H1 (cell line): ENCODE measurements around the gene KCNJ18. TPM values are rescaled to one million over a fixed set of nuclear protein-coding genes. Genes with fewer than 3 reads are reported as not detected.
"Not testable (repeated sequence)": the region's sequence is repeated elsewhere in the genome, so short reads cannot be mapped to it uniquely, and the experiment has no call there.

ENCODE experiments used
- CTCF ChIA-PET: fragments of 300-600 bp; sonication (Branson Sonifier 250); formaldehyde crosslinking; loops from one replicate; lab custom pipeline; 2021; ENCODE audit not compliant: partially characterized antibody; lab: Charles Lee
- POLR2A ChIA-PET: fragments of 300-600 bp; sonication (Branson Sonifier 250); formaldehyde crosslinking; loops from one replicate; lab custom pipeline; 2021; ENCODE audit warnings: inconsistent platforms; ENCODE audit not compliant: partially characterized antibody; lab: Charles Lee
- DNase-seq, 2 experiments: peaks; one replicate each; pipeline versions ENCODE4 v3.0.0 to v3.0.0-alpha.2; 2010 to 2022; ENCODE audit warnings: low spot score in 2 of 2, low read depth in 1 of 2, mixed read lengths in 1 of 2
- FAIRE-seq: peaks from 2 replicates; lab custom pipeline; 2011; peaks lifted over from hg19 to GRCh38; lab: Jason Lieb, UNC
- H2AFZ ChIP-seq: 2 replicates; pipeline ENCODE4 v1.8.1; 2012; ENCODE audit warnings: low read length, inconsistent platforms
- H2AK5ac ChIP-seq: 2 replicates; pipeline ENCODE4 v1.6.1; 2013; ENCODE audit warnings: low read depth, low read length
- H2BK120ac ChIP-seq: replicated peaks from 2 replicates; pipeline ENCODE3; 2013; ENCODE audit warnings: low read depth, low read length, inconsistent platforms
- H2BK12ac ChIP-seq: 2 replicates; pipeline ENCODE4 v1.6.1; 2013; ENCODE audit warnings: low read depth, low read length
- H2BK15ac ChIP-seq: 2 replicates; pipeline ENCODE4 v1.6.1; 2013; ENCODE audit warnings: low read length
- H2BK20ac ChIP-seq: 2 replicates; pipeline ENCODE4 v1.6.1; 2013; ENCODE audit warnings: low read length
- H2BK5ac ChIP-seq: 2 replicates; pipeline ENCODE4 v1.6.1; 2013; ENCODE audit warnings: low read depth, low read length
- H3K14ac ChIP-seq: 2 replicates; pipeline ENCODE4 v1.6.1; 2013; ENCODE audit warnings: inconsistent platforms; ENCODE audit not compliant: insufficient read length
- H3K18ac ChIP-seq: 2 replicates; pipeline ENCODE4 v1.6.1; 2013; ENCODE audit warnings: low read length; ENCODE audit errors: extremely low read depth
- H3K23ac ChIP-seq: 2 replicates; pipeline ENCODE4 v1.6.1; 2013; ENCODE audit warnings: inconsistent platforms; ENCODE audit not compliant: insufficient read length
- H3K23me2 ChIP-seq: 2 replicates; pipeline ENCODE4 v1.6.1; 2013; ENCODE audit warnings: low read depth, low read length
- H3K27ac ChIP-seq: 2 replicates; pipeline ENCODE4 v1.6.1; 2011; ENCODE audit warnings: low read depth, low read length, inconsistent platforms
- H3K27me3 ChIP-seq, 4 experiments: replicated peaks in 1 of 4; 1 replicate in 1 of 4; 2 replicates in 3 of 4; pipeline versions ENCODE4 v1.6.1 to v1.8.1; 2011 to 2013; ENCODE audit warnings: low read length in 3 of 4, mild to moderate bottlenecking in 3 of 4, inconsistent platforms in 2 of 4, mixed read lengths in 2 of 4, moderate library complexity in 1 of 4; ENCODE audit not compliant: control insufficient read depth in 3 of 4, insufficient read depth in 3 of 4; ENCODE audit errors: extremely low read depth in 1 of 4
- H3K36me3 ChIP-seq, 4 experiments: 2 replicates each; pipeline versions ENCODE4 v1.6.1 to v1.8.1; 2011 to 2013; ENCODE audit warnings: mild to moderate bottlenecking in 4 of 4, low read length in 3 of 4, moderate library complexity in 2 of 4, control low read depth in 1 of 4, inconsistent platforms in 1 of 4; ENCODE audit not compliant: insufficient read depth in 4 of 4, control insufficient read depth in 2 of 4
- H3K4ac ChIP-seq: replicated peaks from 2 replicates; pipeline ENCODE3; 2013; ENCODE audit warnings: low read length, low read depth, mixed read lengths, inconsistent platforms; ENCODE audit not compliant: insufficient read length
- H3K4me1 ChIP-seq, 4 experiments: replicated peaks in 1 of 4; 1 replicate in 1 of 4; 2 replicates in 3 of 4; pipeline versions ENCODE4 v1.6.1 to v1.8.1; 2011 to 2013; ENCODE audit warnings: low read length in 3 of 4, inconsistent platforms in 2 of 4, mixed read lengths in 1 of 4; ENCODE audit not compliant: insufficient read depth in 4 of 4, control insufficient read depth in 3 of 4
- H3K4me2 ChIP-seq, 2 experiments: 2 replicates each; pipeline versions ENCODE4 v1.6.1 to v1.8.1; 2011 to 2013; ENCODE audit warnings: low read depth in 2 of 2, low read length in 2 of 2, control low read depth in 1 of 2, inconsistent platforms in 1 of 2, mild to moderate bottlenecking in 1 of 2; ENCODE audit not compliant: insufficient read depth in 1 of 2
- H3K4me3 ChIP-seq, 4 experiments: fragments of 200-600, 300-600 bp in 1 of 4; sonication (generic), shearing (Covaris generic), sonication (Bioruptor Twin) in 1 of 4; 2 replicates each; pipeline versions ENCODE4 v1.5.1 to v1.8.1; 2011 to 2016; ENCODE audit warnings: low read length in 4 of 4, low read depth in 3 of 4, control low read depth in 2 of 4, inconsistent platforms in 2 of 4, mild to moderate bottlenecking in 2 of 4, mixed read lengths in 1 of 4, moderate library complexity in 1 of 4; ENCODE audit not compliant: insufficient read depth in 2 of 4; ENCODE audit errors: extremely low read depth in 1 of 4
- H3K56ac ChIP-seq: replicated peaks from 2 replicates; pipeline ENCODE3; 2013; ENCODE audit warnings: low read depth, mild to moderate bottlenecking, mixed read lengths, low read length, inconsistent platforms; ENCODE audit not compliant: insufficient read length
- H3K79me1 ChIP-seq: 2 replicates; pipeline ENCODE4 v1.6.1; 2013; ENCODE audit warnings: low read depth, low read length, control low read depth
- H3K79me2 ChIP-seq, 2 experiments: 2 replicates each; pipeline versions ENCODE4 v1.6.1 to v1.8.1; 2012 to 2013; ENCODE audit warnings: low read length in 2 of 2, mild to moderate bottlenecking in 2 of 2, inconsistent platforms in 1 of 2; ENCODE audit not compliant: insufficient read depth in 2 of 2, control insufficient read depth in 1 of 2
- H3K9ac ChIP-seq, 4 experiments: replicated peaks in 1 of 4; 1 replicate in 1 of 4; 2 replicates in 3 of 4; pipeline versions ENCODE4 v1.6.1 to v1.8.1; 2011 to 2013; ENCODE audit warnings: low read depth in 3 of 4, low read length in 3 of 4, control low read depth in 2 of 4, mild to moderate bottlenecking in 2 of 4, moderate library complexity in 2 of 4, inconsistent platforms in 1 of 4; ENCODE audit errors: extremely low read depth in 1 of 4
- H3K9me3 ChIP-seq, 2 experiments: 2 replicates each; pipeline versions ENCODE4 v1.6.1 to v1.8.1; 2012 to 2013; ENCODE audit warnings: mild to moderate bottlenecking in 2 of 2, moderate library complexity in 2 of 2, control low read depth in 1 of 2, inconsistent platforms in 1 of 2, low read depth in 1 of 2, low read length in 1 of 2, mixed read lengths in 1 of 2; ENCODE audit not compliant: insufficient read depth in 2 of 2
- H4K20me1 ChIP-seq, 2 experiments: replicated peaks in 1 of 2; 2 replicates each; pipeline versions ENCODE3 to v1.8.1; 2011 to 2013; ENCODE audit warnings: inconsistent platforms in 2 of 2, low read length in 2 of 2, mild to moderate bottlenecking in 1 of 2; ENCODE audit not compliant: insufficient read depth in 2 of 2, control insufficient read depth in 1 of 2
- H4K5ac ChIP-seq: 2 replicates; pipeline ENCODE4 v1.6.1; 2013; ENCODE audit warnings: low read length, low read depth, mixed read lengths, inconsistent platforms; ENCODE audit not compliant: insufficient read length
- H4K8ac ChIP-seq: 2 replicates; pipeline ENCODE4 v1.8.0; 2013; ENCODE audit warnings: mild to moderate bottlenecking, moderate library complexity, low read length, inconsistent platforms; ENCODE audit not compliant: insufficient read depth; ENCODE audit errors: extremely low read depth
- H4K91ac ChIP-seq: replicated peaks from 2 replicates; pipeline ENCODE3; 2013; ENCODE audit warnings: low read length, mixed read lengths, inconsistent platforms; ENCODE audit not compliant: insufficient read length
- WGBS, 2 experiments: shearing (Covaris generic) in 1 of 2; methylation state at CpG; one replicate each; pipeline versions ENCODE4 v1.1.6 to v1.1.7; 2013 to 2015; ENCODE audit warnings: low lambda C conversion rate in 2 of 2, mixed read lengths in 2 of 2, inconsistent platforms in 1 of 2, low coverage in 1 of 2, missing lambda C conversion rate in 1 of 2; ENCODE audit not compliant: insufficient replicate concordance in 2 of 2, insufficient coverage in 1 of 2, insufficient read length in 1 of 2; ENCODE audit errors: extremely low coverage in 1 of 2, missing lambda C conversion rate in 1 of 2; 5-methylcytosine and 5-hydroxymethylcytosine counted together
- polyA plus RNA-seq, 7 experiments: library from polyadenylated mRNA; depleted of rRNA in 3 of 7; stranded (reverse) in 5 of 7; unstranded in 2 of 7; fragments of >200 nt in 5 of 7; fragments of 200-250 nt in 2 of 7; gene quantifications; 1 replicate in 5 of 7; 2 replicates in 1 of 7; 4 replicates in 1 of 7; pipeline versions ENCODE4 v1.2.1 to v1.2.3, GENCODE V29; 2011 to 2013; ENCODE audit warnings: missing spikeins in 2 of 7, mixed read lengths in 2 of 7
- total RNA-seq: library from RNA; stranded (reverse); fragmentation: NEBNext Ultra II Directional; extraction: Animal tissue kit (Norgen Biotek cat#: 25700); gene quantifications from 2 replicates; pipeline ENCODE4 v1.2.1, GENCODE V29; 2021

Gene KCNJ18
- total and polyA plus RNA-seq, 2 of the 8 experiments (the other 6 are each of a cell fraction or from before 2014, with no cell fraction given): not detected

DNA sequence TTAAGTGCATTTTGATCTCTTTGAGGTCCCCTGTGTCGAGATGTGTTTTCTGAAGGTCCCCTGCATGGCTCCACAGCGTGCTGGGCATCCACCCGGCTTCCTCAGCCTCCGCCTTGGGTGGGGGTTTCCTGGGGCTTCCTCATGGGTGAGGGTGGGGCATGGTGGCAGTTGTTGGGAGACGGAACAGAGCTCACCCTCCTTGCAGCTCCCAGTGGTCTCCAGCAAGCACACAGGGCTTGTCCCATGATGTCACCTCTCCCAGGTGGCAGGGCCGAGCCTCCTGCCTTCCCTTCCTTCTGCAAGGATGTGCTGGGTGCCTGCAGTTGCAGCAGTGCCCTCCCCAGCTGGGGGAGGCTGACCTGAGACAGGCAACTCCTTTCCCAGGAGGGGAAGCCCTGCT, 13.4 kb downstream of the KCNJ18 start:
- H4K91ac ChIP-seq, H3K23ac ChIP-seq, H2BK20ac ChIP-seq, H3K23me2 ChIP-seq, H4K5ac ChIP-seq, H3K9ac ChIP-seq, H3K79me2 ChIP-seq, H3K79me1 ChIP-seq, H2BK12ac ChIP-seq, H3K4me3 ChIP-seq, H3K36me3 ChIP-seq, H3K18ac ChIP-seq, H2BK5ac ChIP-seq, FAIRE-seq, H2BK120ac ChIP-seq, H2AK5ac ChIP-seq, H3K4me1 ChIP-seq, H4K8ac ChIP-seq, H3K56ac ChIP-seq, H3K27me3 ChIP-seq, H2AFZ ChIP-seq, CTCF ChIA-PET, H3K4ac ChIP-seq, H2BK15ac ChIP-seq, H3K27ac ChIP-seq, POLR2A ChIA-PET, H3K4me2 ChIP-seq, H4K20me1 ChIP-seq, DNase-seq, H3K14ac ChIP-seq: not testable (repeated sequence)
- H3K9me3 ChIP-seq: peaks cover 22 to 92% of the 10 kb centered on the region in 2 experiments
- WGBS, 2 experiments: 72% methylated on average over 6 of the region's 6 CpGs; no CpG with 5 or more reads in 1 of the 2 experiments

DNA sequence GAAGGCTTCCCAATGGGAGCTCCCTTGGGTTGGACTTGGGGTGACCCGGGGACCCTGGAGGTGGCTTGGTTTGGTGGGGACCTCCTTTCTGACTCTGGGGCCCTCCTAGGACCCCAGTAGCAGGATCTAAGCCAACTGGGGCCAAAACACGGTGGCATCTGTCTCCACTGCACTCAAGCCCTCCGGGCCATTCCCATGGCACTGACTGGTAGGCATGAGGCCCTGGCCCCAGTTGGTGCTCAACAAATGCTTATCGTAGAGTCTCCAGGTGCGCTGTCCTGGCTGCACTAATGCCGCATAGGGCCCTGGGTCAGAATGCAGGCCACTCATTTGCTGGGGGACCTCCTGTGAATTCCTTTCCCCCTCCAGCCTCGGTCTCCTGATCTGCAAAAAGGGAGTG, 14.2 kb downstream of the KCNJ18 start:
- H3K4me1 ChIP-seq, H3K79me1 ChIP-seq, H3K4me3 ChIP-seq, H3K23me2 ChIP-seq, H3K56ac ChIP-seq, H2AFZ ChIP-seq, H3K9ac ChIP-seq, H2BK5ac ChIP-seq, POLR2A ChIA-PET, H3K14ac ChIP-seq, H4K5ac ChIP-seq, H3K27ac ChIP-seq, H3K4ac ChIP-seq, H3K36me3 ChIP-seq, H2BK15ac ChIP-seq, H4K20me1 ChIP-seq, CTCF ChIA-PET, H3K18ac ChIP-seq, H2BK120ac ChIP-seq, H4K91ac ChIP-seq, DNase-seq, H3K23ac ChIP-seq, H2AK5ac ChIP-seq, FAIRE-seq, H2BK12ac ChIP-seq, H2BK20ac ChIP-seq, H3K4me2 ChIP-seq, H4K8ac ChIP-seq, H3K79me2 ChIP-seq, H3K27me3 ChIP-seq: not testable (repeated sequence)
- 90% methylated on average over 7 of the region's 7 CpGs; no CpG with 5 or more reads in 1 of the 2 experiments for WGBS, 2 experiments
- H3K9me3 ChIP-seq: peaks cover 27 to 92% of the 10 kb centered on the region in 2 experiments
